Neuronal stem cell (in vitro differentiated cells): Measurements from ENCODE around the gene SLC45A2.

Source experiments
- DNase-seq: peaks from one replicate; pipeline ENCODE4 v3.0.0-alpha.2; 2013; ENCODE audit warnings: low spot score
- H2AFZ ChIP-seq: one replicate; pipeline ENCODE4 v1.6.1; 2013; ENCODE audit warnings: mild to moderate bottlenecking, low read length, inconsistent platforms
- H2AK5ac ChIP-seq: 2 replicates; pipeline ENCODE4 v1.6.1; 2013; ENCODE audit warnings: low read depth, mild to moderate bottlenecking, inconsistent platforms, low read length, moderate library complexity, mixed read lengths
- H2BK120ac ChIP-seq: 2 replicates; pipeline ENCODE4 v1.6.1; 2013; ENCODE audit warnings: low read depth, mild to moderate bottlenecking, inconsistent platforms, low read length, moderate library complexity, mixed read lengths
- H2BK12ac ChIP-seq: one replicate; pipeline ENCODE4 v1.6.1; 2013; ENCODE audit warnings: low read length, inconsistent platforms
- H2BK15ac ChIP-seq: 2 replicates; pipeline ENCODE4 v1.6.1; 2013; ENCODE audit warnings: mild to moderate bottlenecking, low read length, inconsistent platforms, mixed read lengths
- H2BK5ac ChIP-seq: one replicate; pipeline ENCODE4 v1.6.1; 2013; ENCODE audit warnings: inconsistent platforms, mild to moderate bottlenecking, low read length, moderate library complexity
- H3K14ac ChIP-seq: one replicate; pipeline ENCODE4 v1.6.1; 2013; ENCODE audit warnings: low read length, inconsistent platforms
- H3K18ac ChIP-seq: 2 replicates; pipeline ENCODE4 v1.6.1; 2013; ENCODE audit warnings: low read length, inconsistent platforms
- H3K23ac ChIP-seq: 2 replicates; pipeline ENCODE4 v1.6.1; 2013; ENCODE audit warnings: low read depth, mild to moderate bottlenecking, mixed read lengths, low read length, inconsistent platforms; ENCODE audit not compliant: poor library complexity
- H3K27ac ChIP-seq: replicated peaks from 3 replicates; pipeline ENCODE4 v1.5.1; 2013; ENCODE audit warnings: low read length, inconsistent platforms
- H3K27me3 ChIP-seq, 3 experiments: 2 replicates each; pipeline ENCODE4 v1.6.1; 2013; ENCODE audit warnings: low read length in 3 of 3, mild to moderate bottlenecking in 2 of 3, inconsistent platforms in 1 of 3, low read depth in 1 of 3, mixed read lengths in 1 of 3, moderate library complexity in 1 of 3; ENCODE audit not compliant: control insufficient read depth in 3 of 3, insufficient read depth in 3 of 3
- H3K36me3 ChIP-seq, 2 donors: replicated peaks in 1 of 2; 2 replicates each; pipeline ENCODE4 v1.6.1; 2013; ENCODE audit warnings: low read length in 2 of 2; ENCODE audit not compliant: control insufficient read depth in 2 of 2, insufficient read depth in 2 of 2
- H3K4ac ChIP-seq: 2 replicates; pipeline ENCODE4 v1.6.1; 2013; ENCODE audit warnings: inconsistent platforms, mild to moderate bottlenecking, low read length, moderate library complexity
- H3K4me1 ChIP-seq, 2 donors: 1 replicate in 1 of 2; 2 replicates in 1 of 2; pipeline ENCODE4 v1.6.1; 2013; ENCODE audit warnings: low read length in 2 of 2, low read depth in 1 of 2; ENCODE audit not compliant: control insufficient read depth in 2 of 2, insufficient read depth in 1 of 2
- H3K4me2 ChIP-seq: one replicate; pipeline ENCODE4 v1.6.1; 2013; ENCODE audit warnings: mild to moderate bottlenecking, low read length, inconsistent platforms; ENCODE audit not compliant: insufficient read depth, poor library complexity, severe bottlenecking
- H3K4me3 ChIP-seq, 2 donors: 2 replicates each; pipeline ENCODE4 v1.5.1; 2013; ENCODE audit warnings: low read length in 2 of 2, mild to moderate bottlenecking in 2 of 2, inconsistent platforms in 1 of 2, moderate library complexity in 1 of 2
- H3K79me1 ChIP-seq: one replicate; pipeline ENCODE4 v1.6.1; 2013; ENCODE audit warnings: low read depth, mild to moderate bottlenecking, inconsistent platforms, low read length, moderate library complexity
- H3K9ac ChIP-seq: one replicate; pipeline ENCODE4 v1.6.1; 2013; ENCODE audit warnings: mild to moderate bottlenecking, low read depth, low read length, inconsistent platforms; ENCODE audit not compliant: poor library complexity
- H3K9me3 ChIP-seq, 2 donors: replicated peaks in 1 of 2; 2 replicates each; pipeline versions ENCODE3 to v1.6.1; 2013; ENCODE audit warnings: low read length in 2 of 2, mild to moderate bottlenecking in 2 of 2, inconsistent platforms in 1 of 2, low read depth in 1 of 2, mixed read lengths in 1 of 2, moderate library complexity in 1 of 2; ENCODE audit not compliant: control insufficient read depth in 2 of 2, insufficient read depth in 1 of 2
- H4K8ac ChIP-seq: one replicate; pipeline ENCODE4 v1.6.1; 2013; ENCODE audit warnings: low read depth, mild to moderate bottlenecking, inconsistent platforms, low read length, moderate library complexity
- H4K91ac ChIP-seq: one replicate; pipeline ENCODE4 v1.6.1; 2013; ENCODE audit warnings: low read length, low read depth, mild to moderate bottlenecking, inconsistent platforms; ENCODE audit not compliant: poor library complexity
- WGBS, 2 donors: extraction: QIAGEN DNeasy Blood & Tissue Kit; methylation state at CpG; one replicate each; pipeline ENCODE4 v1.1.7; 2013; ENCODE audit warnings: missing lambda C conversion rate in 2 of 2, mixed read lengths in 1 of 2; ENCODE audit not compliant: insufficient read length in 2 of 2, insufficient replicate concordance in 1 of 2; ENCODE audit errors: extremely low coverage in 2 of 2; 5-methylcytosine and 5-hydroxymethylcytosine counted together

The SLC45A2 gene

DNA sequence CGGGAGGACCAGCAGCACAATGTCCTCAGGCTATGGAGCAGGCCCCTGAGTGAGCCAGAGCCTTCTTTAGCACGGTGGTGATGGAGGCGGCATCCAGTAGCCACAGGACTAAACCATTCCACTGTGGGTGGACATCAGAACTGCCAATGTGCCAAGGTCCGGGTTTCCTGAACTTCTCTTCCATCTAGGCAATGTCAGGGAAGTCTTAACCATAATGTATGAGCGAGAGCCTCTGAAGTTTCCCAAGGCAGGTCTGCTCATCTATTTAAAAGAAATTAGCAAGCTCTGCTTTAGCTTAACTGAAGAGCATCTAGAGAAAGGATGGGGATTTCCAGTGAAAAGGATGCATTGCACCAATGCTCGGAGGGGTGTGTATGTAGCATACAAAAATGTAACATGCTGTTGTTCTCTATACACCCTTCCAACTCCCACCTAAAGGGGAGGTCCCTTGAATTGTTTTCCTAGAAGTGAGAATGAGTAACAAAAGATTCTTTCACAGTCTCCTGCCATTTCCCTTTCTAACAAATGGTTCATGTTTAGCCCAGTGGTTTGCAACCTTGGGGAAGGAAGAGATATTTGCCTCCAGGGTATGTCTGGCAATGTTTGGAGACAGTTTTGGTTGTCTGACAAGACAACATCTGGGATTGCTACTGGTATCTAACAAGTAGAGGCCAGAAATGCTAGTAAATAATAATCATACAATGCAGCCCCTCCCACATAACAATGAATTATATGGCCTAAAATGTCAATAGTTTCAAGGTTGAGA lies 54.4 kb downstream of the SLC45A2 start:
- Histone ChIP-seq H2BK5ac (no peak overlapping the region), H3K14ac (no peak overlapping the region), H2AFZ (no peak overlapping the region), H3K79me1 (no peaks in the 10 kb centered on the region), H3K18ac (peak overlapping the region; percentile 13), H4K91ac (no peak overlapping the region), H4K8ac (no peak overlapping the region), H3K4me3 (no peak overlapping the region), H2BK15ac (no peak overlapping the region), H3K27me3 (peaks cover 0 to 6% (median 0%) of the 10 kb centered on the region in 3 experiments), H2BK120ac (no peak overlapping the region), H3K4ac (no peak overlapping the region), H3K4me2 (no peak overlapping the region), H2BK12ac (no peak overlapping the region), H3K36me3 (no peaks in the 10 kb centered on the region), H2AK5ac (no peak overlapping the region), H3K27ac (no peak overlapping the region), H3K4me1 (peaks cover 2 to 5% of the 10 kb centered on the region in 2 donors), H3K23ac (no peak overlapping the region), H3K9ac (no peak overlapping the region), H3K9me3 (no peaks in the 10 kb centered on the region)
- WGBS, 2 donors = no CpG with 5 or more reads among the region's 6 CpGs
- no peak for DNase-seq

- H2AK5ac ChIP-seq = no peak overlapping the region
- no CpG with 5 or more reads among the region's 2 CpGs for WGBS, 2 donors
Measured at GRCh38 chr5:33928283-33928682, 56.2 kb downstream of the SLC45A2 start.

DNA sequence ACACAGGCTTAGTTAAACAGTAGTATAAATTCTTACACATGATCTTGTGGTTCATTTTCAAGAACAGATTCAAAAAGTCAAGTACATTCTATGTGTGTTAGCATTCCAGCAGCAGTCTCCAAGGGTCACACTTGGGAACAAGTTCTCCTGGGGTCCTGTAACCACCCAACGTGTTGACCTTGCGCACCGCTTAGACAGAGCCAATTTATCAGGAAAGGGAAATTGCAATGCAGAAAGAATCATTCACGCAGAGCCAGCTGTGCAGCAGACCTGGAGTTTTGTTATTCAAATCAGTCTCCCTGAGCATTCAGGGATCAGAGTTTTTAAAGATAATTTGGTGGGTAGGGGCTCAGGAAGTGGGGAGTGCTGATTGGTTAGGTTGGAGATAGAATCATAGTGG lies 56.8 kb downstream of the SLC45A2 start:
- Histone ChIP-seq H3K4me1 (peaks cover 2 to 5% of the 10 kb centered on the region in 2 donors), H3K79me1 (no peaks in the 10 kb centered on the region), H3K9ac (no peak overlapping the region), H4K8ac (no peak overlapping the region), H2BK12ac (no peak overlapping the region), H2AK5ac (no peak overlapping the region), H2BK15ac (no peak overlapping the region), H3K14ac (no peak overlapping the region), H3K27me3 (peaks cover 0 to 25% (median 0%) of the 10 kb centered on the region in 3 experiments), H2BK120ac (no peak overlapping the region), H2BK5ac (no peak overlapping the region), H3K4ac (no peak overlapping the region), H4K91ac (no peak overlapping the region), H3K9me3 (no peaks in the 10 kb centered on the region), H3K27ac (no peak overlapping the region), H3K18ac (no peak overlapping the region), H3K36me3 (no peaks in the 10 kb centered on the region), H2AFZ (no peak overlapping the region), H3K4me3 (no peak overlapping the region), H3K23ac (no peak overlapping the region), H3K4me2 (no peak overlapping the region)
- no peak for DNase-seq
- no CpG with 5 or more reads among the region's 4 CpGs for WGBS, 2 donors

More at GRCh38 chr5:33928283-33928682, 56.2 kb downstream of the SLC45A2 start:
- no peak overlapping the region for H2BK12ac ChIP-seq
- H3K23ac ChIP-seq = no peak overlapping the region
- H4K91ac ChIP-seq = no peak overlapping the region
- H3K36me3 ChIP-seq = no peaks in the 10 kb centered on the region
- no peak overlapping the region for H3K4me2 ChIP-seq
- DNase-seq = no peak
- H2BK120ac ChIP-seq = no peak overlapping the region
- no peaks in the 10 kb centered on the region for H3K9me3 ChIP-seq
- no peak overlapping the region for H3K27ac ChIP-seq
- no peak overlapping the region for H2BK5ac ChIP-seq
- H3K4me1 ChIP-seq = peaks cover 2 to 5% of the 10 kb centered on the region in 2 donors
- peaks cover 0 to 19% (median 0%) of the 10 kb centered on the region in 3 experiments for H3K27me3 ChIP-seq
- no peak overlapping the region for H3K4ac ChIP-seq
- no peak overlapping the region for H3K4me3 ChIP-seq
- H2BK15ac ChIP-seq = no peak overlapping the region
- no peak overlapping the region for H4K8ac ChIP-seq
- H2AFZ ChIP-seq = no peak overlapping the region
- H3K79me1 ChIP-seq = no peaks in the 10 kb centered on the region
- no peak overlapping the region for H3K18ac ChIP-seq
- no peak overlapping the region for H3K9ac ChIP-seq
- no peak overlapping the region for H3K14ac ChIP-seq

- H2BK12ac ChIP-seq = no peak overlapping the region
- no peak overlapping the region for H2BK120ac ChIP-seq
- DNase-seq = no peak
- H2BK15ac ChIP-seq = no peak overlapping the region
- H3K18ac ChIP-seq = no peak overlapping the region
- H3K4me1 ChIP-seq = peaks cover 2 to 5% of the 10 kb centered on the region in 2 donors
- no peak overlapping the region for H3K27ac ChIP-seq
- H3K4me3 ChIP-seq = no peak overlapping the region
- no peak overlapping the region for H3K23ac ChIP-seq
- H2AFZ ChIP-seq = no peak overlapping the region
- H4K8ac ChIP-seq = no peak overlapping the region
- no peak overlapping the region for H2AK5ac ChIP-seq
- H3K4me2 ChIP-seq = no peak overlapping the region
- H3K9ac ChIP-seq = no peak overlapping the region
- no peaks in the 10 kb centered on the region for H3K79me1 ChIP-seq
- H4K91ac ChIP-seq = no peak overlapping the region
- no peak overlapping the region for H2BK5ac ChIP-seq
- H3K27me3 ChIP-seq = peaks cover 0 to 38% (median 0%) of the 10 kb centered on the region in 3 experiments
- H3K4ac ChIP-seq = no peak overlapping the region
- H3K14ac ChIP-seq = no peak overlapping the region
- no peaks in the 10 kb centered on the region for H3K36me3 ChIP-seq
- no peaks in the 10 kb centered on the region for H3K9me3 ChIP-seq
Measured at GRCh38 chr5:33925278-33925677, 59.2 kb downstream of the SLC45A2 start.
